GM18511 (cell line): ENCODE data around the gene OTUD6A.

Experiments used
- ATAC-seq: cut with Tn5 transposase; IDR thresholded peaks from one replicate; pipeline ENCODE4 v1.9.1; 2021; ENCODE audit warnings: mild to moderate bottlenecking, moderate library complexity; ENCODE audit not compliant: unreplicated experiment

The OTUD6A gene

GRCh38 chrX:70062076-70062475, at the start of gene OTUD6A:
Gene OTUD6A, plus strand, starts transcription at chrX:70062457. Its CDS starts 68 bp downstream, at chrX:70062525.
- ATAC-seq: no peak

GRCh38 chrX:70012756-70013155, 49.5 kb upstream of the OTUD6A start:
- no peak for ATAC-seq

- no peak for ATAC-seq
Measured at GRCh38 chrX:70013466-70014381, 48.5 kb upstream of the OTUD6A start.

GRCh38 chrX:70016513-70016912, 45.7 kb upstream of the OTUD6A start:
- ATAC-seq: no peak

GRCh38 chrX:70022616-70023015, 39.6 kb upstream of the OTUD6A start:
- ATAC-seq: no peak

- ATAC-seq: no peak
Measured at GRCh38 chrX:70025464-70025863, 36.8 kb upstream of the OTUD6A start.

- ATAC-seq: no peak
Measured at GRCh38 chrX:70026112-70026850, 36.0 kb upstream of the OTUD6A start.

- ATAC-seq: no peak
Measured at GRCh38 chrX:70026851-70027200, 35.4 kb upstream of the OTUD6A start.

GRCh38 chrX:70029863-70030262, 32.4 kb upstream of the OTUD6A start:
- ATAC-seq: no peak

GRCh38 chrX:70030301-70030767, 31.9 kb upstream of the OTUD6A start:
- ATAC-seq: peak; percentile 75

- no peak for ATAC-seq
Measured at GRCh38 chrX:70032792-70033191, 29.5 kb upstream of the OTUD6A start.

GRCh38 chrX:70033348-70034051, 28.8 kb upstream of the OTUD6A start:
- ATAC-seq: peak; percentile 76

GRCh38 chrX:70034646-70035045, 27.6 kb upstream of the OTUD6A start:
- ATAC-seq: no peak

GRCh38 chrX:70038515-70038914, 23.7 kb upstream of the OTUD6A start:
- ATAC-seq: no peak

- ATAC-seq: no peak
Measured at GRCh38 chrX:70038951-70039350, 23.3 kb upstream of the OTUD6A start.

GRCh38 chrX:70039758-70040157, 22.5 kb upstream of the OTUD6A start:
- no peak for ATAC-seq

- no peak for ATAC-seq
Measured at GRCh38 chrX:70041993-70042392, 20.3 kb upstream of the OTUD6A start.

- ATAC-seq: no peak
Measured at GRCh38 chrX:70042399-70043371, 19.6 kb upstream of the OTUD6A start.

- ATAC-seq: no peak
Measured at GRCh38 chrX:70043685-70044084, 18.6 kb upstream of the OTUD6A start.
